GM21367 (cell line): ENCODE data around the gene ZNF33B.
A peak's percentile ranks its signal among the peaks of the same experiment; 100 is the strongest.
"Not testable (repeated sequence)": the region's sequence is repeated elsewhere in the genome, so short reads cannot be mapped to it uniquely, and the experiment has no call there.

ENCODE experiments used
- ATAC-seq: cut with Tn5 transposase; IDR thresholded peaks from one replicate; pipeline ENCODE4 v1.9.1; 2021; ENCODE audit not compliant: unreplicated experiment

The ZNF33B gene

GRCh38 chr10:42638055-42638820, at the start of gene ZNF33B:
Gene ZNF33B (minus strand): TSS chr10:42638570. CDS start chr10:42636928, 1,642 bp downstream.
- peak; percentile 94 for ATAC-seq

- ATAC-seq, result no peak
These were observed 46.1 kb upstream of the ZNF33B start for GRCh38 chr10:42684517-42684916.

GRCh38 chr10:42680267-42680666, 41.9 kb upstream of the ZNF33B start:
- ATAC-seq, result no peak

GRCh38 chr10:42665181-42665979, 27.0 kb upstream of the ZNF33B start:
- ATAC-seq, result not testable (repeated sequence)

GRCh38 chr10:42654419-42654818, 16.0 kb upstream of the ZNF33B start:
- no peak for ATAC-seq

- no peak for ATAC-seq
These were observed 14.5 kb upstream of the ZNF33B start for GRCh38 chr10:42652858-42653257.

- ATAC-seq, result no peak
These were observed 12.0 kb upstream of the ZNF33B start for GRCh38 chr10:42650374-42650773.

GRCh38 chr10:42648512-42648911, 10.1 kb upstream of the ZNF33B start:
- no peak for ATAC-seq

GRCh38 chr10:42646687-42647640, 8.6 kb upstream of the ZNF33B start:
- ATAC-seq, result no peak

GRCh38 chr10:42646214-42646613, 7.8 kb upstream of the ZNF33B start:
- no peak for ATAC-seq

GRCh38 chr10:42645516-42645915, 7.1 kb upstream of the ZNF33B start:
- ATAC-seq, result no peak

- no peak for ATAC-seq
These were observed 6.7 kb upstream of the ZNF33B start for GRCh38 chr10:42645103-42645502.

GRCh38 chr10:42640610-42641229, 2.4 kb upstream of the ZNF33B start:
- no peak for ATAC-seq

- ATAC-seq, result no peak
These were observed 476 bp upstream of the ZNF33B start for GRCh38 chr10:42638821-42639270.

- no peak for ATAC-seq
These were observed 719 bp downstream of the ZNF33B start for GRCh38 chr10:42637648-42638054.

GRCh38 chr10:42637142-42637541, 1.2 kb downstream of the ZNF33B start:
- ATAC-seq, result no peak

GRCh38 chr10:42635098-42635497, 3.3 kb downstream of the ZNF33B start:
- ATAC-seq, result no peak

GRCh38 chr10:42632564-42632963, 5.8 kb downstream of the ZNF33B start:
- ATAC-seq, result no peak

GRCh38 chr10:42630537-42631134, 7.7 kb downstream of the ZNF33B start:
- no peak for ATAC-seq

- ATAC-seq, result no peak
These were observed 14.4 kb downstream of the ZNF33B start for GRCh38 chr10:42623929-42624328.
